HL-60 (cell line): ENCODE data around the gene YTHDF1.

Experiments
- DNase-seq, 2 experiments: peaks; one replicate each; pipeline ENCODE4 v3.0.0-alpha.2; 2010 to 2020; ENCODE audit warnings: low read depth in 1 of 2, low spot score in 1 of 2
- H3K27ac ChIP-seq: fragments of 250-450 bp; sonication (Bioruptor Pico); replicated peaks from 2 replicates; pipeline ENCODE4 v1.5.1; 2020; ENCODE audit warnings: mild to moderate bottlenecking, moderate library complexity
- H3K27me3 ChIP-seq: fragments of 250-450 bp; sonication (Bioruptor Pico); 2 replicates; pipeline ENCODE4 v1.5.1; 2021; ENCODE audit warnings: mild to moderate bottlenecking, moderate library complexity; ENCODE audit not compliant: insufficient read depth, poor library complexity, severe bottlenecking
- H3K4me3 ChIP-seq: replicated peaks from 2 replicates; pipeline ENCODE4 v1.5.1; 2011; ENCODE audit warnings: mild to moderate bottlenecking, control low read depth, low read length; ENCODE audit not compliant: insufficient read depth
- CTCF ChIP-seq: IDR thresholded peaks from one replicate; pipeline ENCODE4 v1.5.1; 2011; ENCODE audit warnings: low read length, control low read depth, inconsistent platforms; ENCODE audit not compliant: insufficient read depth
- GABPA ChIP-seq: IDR thresholded peaks from 2 replicates; pipeline ENCODE4 v1.6.1; 2012; ENCODE audit warnings: low read depth
- POLR2AphosphoS5 ChIP-seq: IDR thresholded peaks from 2 replicates; pipeline ENCODE4 v1.6.1; 2012; ENCODE audit warnings: low read depth
- REST ChIP-seq: IDR thresholded peaks from 2 replicates; pipeline ENCODE4 v1.6.1; 2012; ENCODE audit warnings: low read depth; ENCODE audit not compliant: insufficient replicate concordance
- SPI1 ChIP-seq: IDR thresholded peaks from 2 replicates; pipeline ENCODE4 v1.6.1; 2012; ENCODE audit warnings: low read depth, mild to moderate bottlenecking, borderline replicate concordance

Gene YTHDF1

GRCh38 chr20:63189846-63190559 lies 25.9 kb downstream of the YTHDF1 start:
- DNase-seq: no peak
- Histone ChIP-seq H3K4me3 (no peak overlapping the region), H3K27me3 (no peaks in the 10 kb centered on the region), H3K27ac (no peak overlapping the region)
- TF ChIP-seq GABPA: no peak
- TF ChIP-seq SPI1: no peak
- TF ChIP-seq POLR2AphosphoS5: no peak
- TF ChIP-seq CTCF: no peak

DNA sequence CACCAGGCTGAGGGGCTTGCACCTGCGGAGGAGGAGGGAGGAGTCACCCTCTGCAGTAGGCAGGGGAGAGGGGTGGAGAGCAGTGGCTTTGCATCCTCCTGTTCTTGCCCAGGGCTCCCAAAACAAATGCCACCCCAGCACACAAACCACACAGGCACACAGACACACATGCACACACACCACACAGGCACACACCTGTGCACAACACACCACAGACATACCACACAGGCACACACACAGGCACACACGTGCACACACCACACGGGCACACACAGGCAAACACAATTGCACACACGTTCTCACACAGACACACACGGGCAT lies 26.6 kb downstream of the YTHDF1 start:
- no peak overlapping the region for H3K4me3 ChIP-seq
- no peaks in the 10 kb centered on the region for H3K27me3 ChIP-seq
- TF ChIP-seq POLR2AphosphoS5 (no peak), SPI1 (no peak), GABPA (no peak), CTCF (no peak), REST (no peak)
- no peak overlapping the region for H3K27ac ChIP-seq
- no peak for DNase-seq

- no peak overlapping the region for H3K4me3 ChIP-seq
- no peak overlapping the region for H3K27ac ChIP-seq
- TF ChIP-seq CTCF (no peak), POLR2AphosphoS5 (no peak), GABPA (no peak), REST (no peak)
- DNase-seq: no peak
- no peaks in the 10 kb centered on the region for H3K27me3 ChIP-seq
These were observed 27.1 kb downstream of the YTHDF1 start for GRCh38 chr20:63188641-63189321.

GRCh38 chr20:63188159-63188442 lies 27.8 kb downstream of the YTHDF1 start:
- Histone ChIP-seq H3K4me3 (no peak overlapping the region), H3K27ac (no peak overlapping the region), H3K27me3 (no peaks in the 10 kb centered on the region)
- TF ChIP-seq SPI1: no peak
- TF ChIP-seq GABPA: no peak
- TF ChIP-seq POLR2AphosphoS5: no peak
- TF ChIP-seq CTCF: no peak
- no peak for TF ChIP-seq REST
- no peak for DNase-seq
